CD4-positive, alpha-beta T cell treated with Interleukin-12 subunit alpha and Interleukin-12 subunit beta, for 1 hour (primary cell): ENCODE results near the gene CACNA2D3.

Experiments
- DNase-seq: peaks from one replicate; pipeline ENCODE4 v3.0.0-alpha.2; 2020

Gene CACNA2D3

GRCh38 chr3:54780336-54780735, 658.0 kb downstream of the CACNA2D3 start:
- DNase-seq: no peak

GRCh38 chr3:54781728-54782127, 659.4 kb downstream of the CACNA2D3 start:
- no peak for DNase-seq

GRCh38 chr3:54783611-54784010, 661.3 kb downstream of the CACNA2D3 start:
- no peak for DNase-seq

GRCh38 chr3:54784021-54784420, 661.7 kb downstream of the CACNA2D3 start:
- no peak for DNase-seq

GRCh38 chr3:54785976-54786375, 663.6 kb downstream of the CACNA2D3 start:
- DNase-seq: no peak

GRCh38 chr3:54790051-54790450, 667.7 kb downstream of the CACNA2D3 start:
- DNase-seq: no peak

- DNase-seq: no peak
These were observed 669.3 kb downstream of the CACNA2D3 start for GRCh38 chr3:54791501-54792156.

GRCh38 chr3:54792584-54792983, 670.2 kb downstream of the CACNA2D3 start:
- no peak for DNase-seq

GRCh38 chr3:54793171-54793570, 670.8 kb downstream of the CACNA2D3 start:
- DNase-seq: no peak

GRCh38 chr3:54797111-54797510, 674.8 kb downstream of the CACNA2D3 start:
- no peak for DNase-seq

- DNase-seq: no peak
These were observed 678.1 kb downstream of the CACNA2D3 start for GRCh38 chr3:54800478-54800877.

GRCh38 chr3:54801977-54802376, 679.6 kb downstream of the CACNA2D3 start:
- no peak for DNase-seq

- no peak for DNase-seq
These were observed 688.0 kb downstream of the CACNA2D3 start for GRCh38 chr3:54810401-54810800.

- no peak for DNase-seq
These were observed 691.9 kb downstream of the CACNA2D3 start for GRCh38 chr3:54814224-54814623.

GRCh38 chr3:54817628-54818027, 695.3 kb downstream of the CACNA2D3 start:
- no peak for DNase-seq

GRCh38 chr3:54818486-54818885, 696.1 kb downstream of the CACNA2D3 start:
- DNase-seq: no peak

- DNase-seq: no peak
These were observed 696.6 kb downstream of the CACNA2D3 start for GRCh38 chr3:54818942-54819341.

- no peak for DNase-seq
These were observed 697.6 kb downstream of the CACNA2D3 start for GRCh38 chr3:54819946-54820345.

- no peak for DNase-seq
These were observed 699.9 kb downstream of the CACNA2D3 start for GRCh38 chr3:54822206-54822605.

GRCh38 chr3:54826251-54826691, 703.9 kb downstream of the CACNA2D3 start:
- DNase-seq: no peak

- no peak for DNase-seq
These were observed 704.8 kb downstream of the CACNA2D3 start for GRCh38 chr3:54827056-54827687.

GRCh38 chr3:54827776-54828175, 705.4 kb downstream of the CACNA2D3 start:
- DNase-seq: no peak

- DNase-seq: no peak
These were observed 708.3 kb downstream of the CACNA2D3 start for GRCh38 chr3:54830658-54831057.

- no peak for DNase-seq
These were observed 708.8 kb downstream of the CACNA2D3 start for GRCh38 chr3:54831112-54831511.

GRCh38 chr3:54832876-54833275, 710.5 kb downstream of the CACNA2D3 start:
- no peak for DNase-seq
